Kidney glomerular epithelial cell (primary cell): ENCODE results near the gene AKT3.

ENCODE experiments used
- DNase-seq: peaks from one replicate; lab custom pipeline; 2025; lab: John Stamatoyannopoulos, UW

Gene AKT3

GRCh38 chr1:243487649-243488227, 362.3 kb downstream of the AKT3 start:
- no peak for DNase-seq

- DNase-seq, result no peak
Observed at GRCh38 chr1:243487036-243487648, 362.9 kb downstream of the AKT3 start.

- DNase-seq, result no peak
Observed at GRCh38 chr1:243483952-243484351, 366.1 kb downstream of the AKT3 start.

- DNase-seq, result no peak
Observed at GRCh38 chr1:243483071-243483771, 366.8 kb downstream of the AKT3 start.

- peak; percentile 11 for DNase-seq
Observed at GRCh38 chr1:243482141-243483022, 367.7 kb downstream of the AKT3 start.

- no peak for DNase-seq
Observed at GRCh38 chr1:243481101-243481500, 368.9 kb downstream of the AKT3 start.

- no peak for DNase-seq
Observed at GRCh38 chr1:243477731-243478290, 372.2 kb downstream of the AKT3 start.

GRCh38 chr1:243475966-243476365, 374.1 kb downstream of the AKT3 start:
- no peak for DNase-seq

GRCh38 chr1:243474906-243475305, 375.1 kb downstream of the AKT3 start:
- no peak for DNase-seq

- no peak for DNase-seq
Observed at GRCh38 chr1:243474136-243474881, 375.7 kb downstream of the AKT3 start.

GRCh38 chr1:243473227-243474135, 376.6 kb downstream of the AKT3 start:
- DNase-seq, result peak; percentile 33

- DNase-seq, result peak; percentile 26
Observed at GRCh38 chr1:243471754-243472745, 378.0 kb downstream of the AKT3 start.

GRCh38 chr1:243471026-243471685, 378.9 kb downstream of the AKT3 start:
- no peak for DNase-seq

- no peak for DNase-seq
Observed at GRCh38 chr1:243470502-243470901, 379.5 kb downstream of the AKT3 start.

- DNase-seq, result no peak
Observed at GRCh38 chr1:243469497-243469896, 380.5 kb downstream of the AKT3 start.

- no peak for DNase-seq
Observed at GRCh38 chr1:243465738-243466137, 384.3 kb downstream of the AKT3 start.

GRCh38 chr1:243465081-243465480, 385.0 kb downstream of the AKT3 start:
- DNase-seq, result no peak

- no peak for DNase-seq
Observed at GRCh38 chr1:243462929-243463697, 386.9 kb downstream of the AKT3 start.
